ENCODE data around the gene MSH5.

DNA sequence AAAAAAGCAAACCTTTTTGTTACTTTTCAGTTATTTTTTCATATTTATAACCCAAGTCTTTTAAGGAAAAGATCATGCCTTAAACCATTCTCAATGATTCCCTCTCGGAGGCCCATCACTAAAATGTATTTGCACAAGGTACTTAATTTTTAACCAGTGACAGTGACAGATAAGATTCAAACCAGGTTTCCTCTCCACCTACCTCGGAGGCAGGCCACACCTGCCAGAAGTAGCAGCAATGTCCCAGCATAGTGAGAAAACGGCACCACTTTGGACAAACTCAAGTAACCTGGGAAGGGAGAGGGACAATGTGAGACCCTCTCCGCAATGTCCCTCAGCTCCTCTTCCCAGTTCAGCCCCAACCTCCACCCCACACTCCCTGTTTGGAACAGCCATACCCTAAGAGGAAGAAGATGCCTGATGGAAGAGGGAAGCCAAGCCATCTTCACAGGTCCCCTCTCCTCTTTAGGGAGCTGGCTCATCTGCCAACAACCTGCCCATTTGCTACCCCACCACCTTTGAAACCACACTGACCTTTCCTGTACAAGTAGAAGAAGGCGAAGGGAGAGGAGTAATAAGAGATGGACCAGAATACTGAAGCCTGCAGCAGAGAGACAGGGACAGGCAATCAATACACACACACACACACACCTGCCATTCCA lies 38.9 kb upstream of the MSH5 start:
- TF ChIP-seq, protein P1, sequence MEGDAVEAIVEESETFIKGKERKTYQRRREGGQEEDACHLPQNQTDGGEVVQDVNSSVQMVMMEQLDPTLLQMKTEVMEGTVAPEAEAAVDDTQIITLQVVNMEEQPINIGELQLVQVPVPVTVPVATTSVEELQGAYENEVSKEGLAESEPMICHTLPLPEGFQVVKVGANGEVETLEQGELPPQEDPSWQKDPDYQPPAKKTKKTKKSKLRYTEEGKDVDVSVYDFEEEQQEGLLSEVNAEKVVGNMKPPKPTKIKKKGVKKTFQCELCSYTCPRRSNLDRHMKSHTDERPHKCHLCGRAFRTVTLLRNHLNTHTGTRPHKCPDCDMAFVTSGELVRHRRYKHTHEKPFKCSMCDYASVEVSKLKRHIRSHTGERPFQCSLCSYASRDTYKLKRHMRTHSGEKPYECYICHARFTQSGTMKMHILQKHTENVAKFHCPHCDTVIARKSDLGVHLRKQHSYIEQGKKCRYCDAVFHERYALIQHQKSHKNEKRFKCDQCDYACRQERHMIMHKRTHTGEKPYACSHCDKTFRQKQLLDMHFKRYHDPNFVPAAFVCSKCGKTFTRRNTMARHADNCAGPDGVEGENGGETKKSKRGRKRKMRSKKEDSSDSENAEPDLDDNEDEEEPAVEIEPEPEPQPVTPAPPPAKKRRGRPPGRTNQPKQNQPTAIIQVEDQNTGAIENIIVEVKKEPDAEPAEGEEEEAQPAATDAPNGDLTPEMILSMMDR (conservative IDR thresholded peaks at IDR 0.05; ENCODE audit: low read length): no peak
- TF ChIP-seq EZH2phosphoT487 (IDR thresholded peaks at IDR 0.05; ENCODE audit: borderline replicate concordance, low read depth, low read length): no peak

Data from OCI-LY7 (cell line).